Measurements from ENCODE around the gene NPBWR2.

DNA sequence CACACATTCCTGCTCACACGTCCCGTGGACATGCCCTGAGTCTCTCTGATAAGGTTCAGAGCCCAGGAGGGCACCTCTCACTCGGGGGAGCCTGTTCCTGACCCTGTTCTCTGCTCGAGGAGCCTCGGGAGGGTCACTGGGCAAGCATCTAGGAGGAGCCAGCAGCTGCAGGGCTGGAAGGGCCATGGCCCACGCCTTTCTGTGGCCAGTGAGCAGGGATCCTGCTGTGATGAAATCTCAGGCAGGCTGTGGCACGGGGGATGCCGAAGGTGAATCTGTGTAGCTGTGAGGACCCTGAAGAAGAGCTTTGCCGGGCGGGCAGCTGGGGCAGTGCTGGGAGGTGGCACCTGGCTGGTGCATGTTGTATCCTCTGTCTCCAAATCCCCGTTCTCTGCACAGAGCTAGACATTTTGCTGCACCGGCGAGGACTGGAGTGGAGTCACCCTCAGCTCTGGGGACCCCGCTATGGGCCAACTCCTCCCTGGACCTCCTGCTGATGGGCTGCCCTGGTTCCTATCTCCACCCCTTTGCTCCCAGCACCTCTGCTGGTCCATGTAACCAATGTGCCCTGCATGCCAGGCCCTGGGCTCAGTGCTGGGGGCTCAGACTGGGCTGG is 7.1 kb upstream of the NPBWR2 start:
- TF ChIP-seq, protein P1, sequence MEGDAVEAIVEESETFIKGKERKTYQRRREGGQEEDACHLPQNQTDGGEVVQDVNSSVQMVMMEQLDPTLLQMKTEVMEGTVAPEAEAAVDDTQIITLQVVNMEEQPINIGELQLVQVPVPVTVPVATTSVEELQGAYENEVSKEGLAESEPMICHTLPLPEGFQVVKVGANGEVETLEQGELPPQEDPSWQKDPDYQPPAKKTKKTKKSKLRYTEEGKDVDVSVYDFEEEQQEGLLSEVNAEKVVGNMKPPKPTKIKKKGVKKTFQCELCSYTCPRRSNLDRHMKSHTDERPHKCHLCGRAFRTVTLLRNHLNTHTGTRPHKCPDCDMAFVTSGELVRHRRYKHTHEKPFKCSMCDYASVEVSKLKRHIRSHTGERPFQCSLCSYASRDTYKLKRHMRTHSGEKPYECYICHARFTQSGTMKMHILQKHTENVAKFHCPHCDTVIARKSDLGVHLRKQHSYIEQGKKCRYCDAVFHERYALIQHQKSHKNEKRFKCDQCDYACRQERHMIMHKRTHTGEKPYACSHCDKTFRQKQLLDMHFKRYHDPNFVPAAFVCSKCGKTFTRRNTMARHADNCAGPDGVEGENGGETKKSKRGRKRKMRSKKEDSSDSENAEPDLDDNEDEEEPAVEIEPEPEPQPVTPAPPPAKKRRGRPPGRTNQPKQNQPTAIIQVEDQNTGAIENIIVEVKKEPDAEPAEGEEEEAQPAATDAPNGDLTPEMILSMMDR (conservative IDR thresholded peaks at IDR 0.05; ENCODE audit: low read depth in 2 of 2), result no peak
- TF ChIP-seq EZH2 (IDR thresholded peaks at IDR 0.05; ENCODE audit: low read depth, unreplicated experiment), result no peak
- TF ChIP-seq POLR2AphosphoS5 (IDR thresholded peaks at IDR 0.05; ENCODE audit: low read depth), result no peak
- no peak for TF ChIP-seq EZH2phosphoT487 (IDR thresholded peaks at IDR 0.05; ENCODE audit: unreplicated experiment)
- TF ChIP-seq, protein P2, sequence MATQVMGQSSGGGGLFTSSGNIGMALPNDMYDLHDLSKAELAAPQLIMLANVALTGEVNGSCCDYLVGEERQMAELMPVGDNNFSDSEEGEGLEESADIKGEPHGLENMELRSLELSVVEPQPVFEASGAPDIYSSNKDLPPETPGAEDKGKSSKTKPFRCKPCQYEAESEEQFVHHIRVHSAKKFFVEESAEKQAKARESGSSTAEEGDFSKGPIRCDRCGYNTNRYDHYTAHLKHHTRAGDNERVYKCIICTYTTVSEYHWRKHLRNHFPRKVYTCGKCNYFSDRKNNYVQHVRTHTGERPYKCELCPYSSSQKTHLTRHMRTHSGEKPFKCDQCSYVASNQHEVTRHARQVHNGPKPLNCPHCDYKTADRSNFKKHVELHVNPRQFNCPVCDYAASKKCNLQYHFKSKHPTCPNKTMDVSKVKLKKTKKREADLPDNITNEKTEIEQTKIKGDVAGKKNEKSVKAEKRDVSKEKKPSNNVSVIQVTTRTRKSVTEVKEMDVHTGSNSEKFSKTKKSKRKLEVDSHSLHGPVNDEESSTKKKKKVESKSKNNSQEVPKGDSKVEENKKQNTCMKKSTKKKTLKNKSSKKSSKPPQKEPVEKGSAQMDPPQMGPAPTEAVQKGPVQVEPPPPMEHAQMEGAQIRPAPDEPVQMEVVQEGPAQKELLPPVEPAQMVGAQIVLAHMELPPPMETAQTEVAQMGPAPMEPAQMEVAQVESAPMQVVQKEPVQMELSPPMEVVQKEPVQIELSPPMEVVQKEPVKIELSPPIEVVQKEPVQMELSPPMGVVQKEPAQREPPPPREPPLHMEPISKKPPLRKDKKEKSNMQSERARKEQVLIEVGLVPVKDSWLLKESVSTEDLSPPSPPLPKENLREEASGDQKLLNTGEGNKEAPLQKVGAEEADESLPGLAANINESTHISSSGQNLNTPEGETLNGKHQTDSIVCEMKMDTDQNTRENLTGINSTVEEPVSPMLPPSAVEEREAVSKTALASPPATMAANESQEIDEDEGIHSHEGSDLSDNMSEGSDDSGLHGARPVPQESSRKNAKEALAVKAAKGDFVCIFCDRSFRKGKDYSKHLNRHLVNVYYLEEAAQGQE (IDR thresholded peaks at IDR 0.05; ENCODE audit: unreplicated experiment), result no peak
- TF ChIP-seq CREB1 (CRISPR knock-in tag; IDR thresholded peaks at IDR 0.05; ENCODE audit: low read depth), result no peak
- no peak for TF ChIP-seq ZNF331 (CRISPR knock-in tag; IDR thresholded peaks at IDR 0.05; ENCODE audit: low read depth)
- no peak for TF ChIP-seq JUNB (IDR thresholded peaks at IDR 0.05; ENCODE audit: unreplicated experiment)
- TF ChIP-seq, protein P3, sequence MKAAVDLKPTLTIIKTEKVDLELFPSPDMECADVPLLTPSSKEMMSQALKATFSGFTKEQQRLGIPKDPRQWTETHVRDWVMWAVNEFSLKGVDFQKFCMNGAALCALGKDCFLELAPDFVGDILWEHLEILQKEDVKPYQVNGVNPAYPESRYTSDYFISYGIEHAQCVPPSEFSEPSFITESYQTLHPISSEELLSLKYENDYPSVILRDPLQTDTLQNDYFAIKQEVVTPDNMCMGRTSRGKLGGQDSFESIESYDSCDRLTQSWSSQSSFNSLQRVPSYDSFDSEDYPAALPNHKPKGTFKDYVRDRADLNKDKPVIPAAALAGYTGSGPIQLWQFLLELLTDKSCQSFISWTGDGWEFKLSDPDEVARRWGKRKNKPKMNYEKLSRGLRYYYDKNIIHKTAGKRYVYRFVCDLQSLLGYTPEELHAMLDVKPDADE (IDR thresholded peaks at IDR 0.05), result no peak
- TF ChIP-seq NANOG (IDR thresholded peaks at IDR 0.05; ENCODE audit: borderline replicate concordance), result no peak
- TF ChIP-seq STAT1 (IDR thresholded peaks at IDR 0.05; ENCODE audit: unreplicated experiment), result no peak
- TF ChIP-seq, protein P4, sequence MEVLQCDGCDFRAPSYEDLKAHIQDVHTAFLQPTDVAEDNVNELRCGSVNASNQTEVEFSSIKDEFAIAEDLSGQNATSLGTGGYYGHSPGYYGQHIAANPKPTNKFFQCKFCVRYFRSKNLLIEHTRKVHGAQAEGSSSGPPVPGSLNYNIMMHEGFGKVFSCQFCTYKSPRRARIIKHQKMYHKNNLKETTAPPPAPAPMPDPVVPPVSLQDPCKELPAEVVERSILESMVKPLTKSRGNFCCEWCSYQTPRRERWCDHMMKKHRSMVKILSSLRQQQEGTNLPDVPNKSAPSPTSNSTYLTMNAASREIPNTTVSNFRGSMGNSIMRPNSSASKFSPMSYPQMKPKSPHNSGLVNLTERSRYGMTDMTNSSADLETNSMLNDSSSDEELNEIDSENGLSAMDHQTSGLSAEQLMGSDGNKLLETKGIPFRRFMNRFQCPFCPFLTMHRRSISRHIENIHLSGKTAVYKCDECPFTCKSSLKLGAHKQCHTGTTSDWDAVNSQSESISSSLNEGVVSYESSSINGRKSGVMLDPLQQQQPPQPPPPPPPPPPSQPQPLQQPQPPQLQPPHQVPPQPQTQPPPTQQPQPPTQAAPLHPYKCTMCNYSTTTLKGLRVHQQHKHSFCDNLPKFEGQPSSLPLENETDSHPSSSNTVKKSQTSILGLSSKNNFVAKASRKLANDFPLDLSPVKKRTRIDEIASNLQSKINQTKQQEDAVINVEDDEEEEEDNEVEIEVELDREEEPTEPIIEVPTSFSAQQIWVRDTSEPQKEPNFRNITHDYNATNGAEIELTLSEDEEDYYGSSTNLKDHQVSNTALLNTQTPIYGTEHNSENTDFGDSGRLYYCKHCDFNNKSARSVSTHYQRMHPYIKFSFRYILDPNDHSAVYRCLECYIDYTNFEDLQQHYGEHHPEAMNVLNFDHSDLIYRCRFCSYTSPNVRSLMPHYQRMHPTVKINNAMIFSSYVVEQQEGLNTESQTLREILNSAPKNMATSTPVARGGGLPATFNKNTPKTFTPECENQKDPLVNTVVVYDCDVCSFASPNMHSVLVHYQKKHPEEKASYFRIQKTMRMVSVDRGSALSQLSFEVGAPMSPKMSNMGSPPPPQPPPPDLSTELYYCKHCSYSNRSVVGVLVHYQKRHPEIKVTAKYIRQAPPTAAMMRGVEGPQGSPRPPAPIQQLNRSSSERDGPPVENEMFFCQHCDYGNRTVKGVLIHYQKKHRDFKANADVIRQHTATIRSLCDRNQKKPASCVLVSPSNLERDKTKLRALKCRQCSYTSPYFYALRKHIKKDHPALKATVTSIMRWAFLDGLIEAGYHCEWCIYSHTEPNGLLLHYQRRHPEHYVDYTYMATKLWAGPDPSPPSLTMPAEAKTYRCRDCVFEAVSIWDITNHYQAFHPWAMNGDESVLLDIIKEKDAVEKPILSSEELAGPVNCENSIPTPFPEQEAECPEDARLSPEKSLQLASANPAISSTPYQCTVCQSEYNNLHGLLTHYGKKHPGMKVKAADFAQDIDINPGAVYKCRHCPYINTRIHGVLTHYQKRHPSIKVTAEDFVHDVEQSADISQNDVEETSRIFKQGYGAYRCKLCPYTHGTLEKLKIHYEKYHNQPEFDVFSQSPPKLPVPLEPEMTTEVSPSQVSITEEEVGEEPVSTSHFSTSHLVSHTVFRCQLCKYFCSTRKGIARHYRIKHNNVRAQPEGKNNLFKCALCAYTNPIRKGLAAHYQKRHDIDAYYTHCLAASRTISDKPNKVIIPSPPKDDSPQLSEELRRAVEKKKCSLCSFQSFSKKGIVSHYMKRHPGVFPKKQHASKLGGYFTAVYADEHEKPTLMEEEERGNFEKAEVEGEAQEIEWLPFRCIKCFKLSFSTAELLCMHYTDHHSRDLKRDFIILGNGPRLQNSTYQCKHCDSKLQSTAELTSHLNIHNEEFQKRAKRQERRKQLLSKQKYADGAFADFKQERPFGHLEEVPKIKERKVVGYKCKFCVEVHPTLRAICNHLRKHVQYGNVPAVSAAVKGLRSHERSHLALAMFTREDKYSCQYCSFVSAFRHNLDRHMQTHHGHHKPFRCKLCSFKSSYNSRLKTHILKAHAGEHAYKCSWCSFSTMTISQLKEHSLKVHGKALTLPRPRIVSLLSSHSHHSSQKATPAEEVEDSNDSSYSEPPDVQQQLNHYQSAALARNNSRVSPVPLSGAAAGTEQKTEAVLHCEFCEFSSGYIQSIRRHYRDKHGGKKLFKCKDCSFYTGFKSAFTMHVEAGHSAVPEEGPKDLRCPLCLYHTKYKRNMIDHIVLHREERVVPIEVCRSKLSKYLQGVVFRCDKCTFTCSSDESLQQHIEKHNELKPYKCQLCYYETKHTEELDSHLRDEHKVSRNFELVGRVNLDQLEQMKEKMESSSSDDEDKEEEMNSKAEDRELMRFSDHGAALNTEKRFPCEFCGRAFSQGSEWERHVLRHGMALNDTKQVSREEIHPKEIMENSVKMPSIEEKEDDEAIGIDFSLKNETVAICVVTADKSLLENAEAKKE (CRISPR knock-in tag; IDR thresholded peaks at IDR 0.05), result no peak
- no peak for TF ChIP-seq ZNF114 (CRISPR knock-in tag; IDR thresholded peaks at IDR 0.05)

Measured in GM23338 (cell line).